Inflammatory macrophage treated with lipopolysaccharide for 1 hour (primary cell): ENCODE data around the gene BLCAP.
"Not testable (repeated sequence)": the region's sequence is repeated elsewhere in the genome, so short reads cannot be mapped to it uniquely, and the experiment has no call there.

ENCODE experiments used
- DNase-seq, 2 donors: peaks; one replicate each; pipeline ENCODE4 v3.0.0-alpha.2; 2020 to 2022

BLCAP gene

DNA sequence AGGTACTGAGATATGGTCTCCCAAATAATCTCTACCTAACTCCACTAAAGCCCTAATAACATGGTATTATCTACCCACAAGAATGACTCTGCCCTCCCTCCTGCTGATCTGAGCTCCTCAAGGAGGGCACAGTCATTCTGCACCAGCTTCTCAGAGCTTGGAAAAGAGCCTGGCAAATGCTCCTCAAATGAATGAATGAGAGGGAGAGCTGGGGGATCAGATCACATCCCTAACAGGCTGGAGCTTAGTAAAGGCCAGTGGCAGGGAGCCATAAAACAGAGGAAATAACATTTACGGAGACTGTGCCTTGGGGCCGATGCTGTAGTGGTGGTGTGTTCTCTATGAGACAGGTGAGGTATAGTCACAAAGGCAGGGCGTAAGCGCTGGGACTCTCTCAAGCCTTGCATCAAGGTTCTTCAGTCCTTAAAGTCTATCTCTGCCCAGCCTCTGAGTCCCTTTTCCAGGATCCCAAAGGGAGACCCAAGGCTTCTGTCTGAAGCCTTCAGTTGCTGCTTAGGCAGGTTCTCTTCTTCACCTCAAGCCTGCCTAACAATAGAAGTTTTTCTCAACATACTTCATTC, 13.8 kb downstream of the BLCAP start:
- no peak for DNase-seq

DNA sequence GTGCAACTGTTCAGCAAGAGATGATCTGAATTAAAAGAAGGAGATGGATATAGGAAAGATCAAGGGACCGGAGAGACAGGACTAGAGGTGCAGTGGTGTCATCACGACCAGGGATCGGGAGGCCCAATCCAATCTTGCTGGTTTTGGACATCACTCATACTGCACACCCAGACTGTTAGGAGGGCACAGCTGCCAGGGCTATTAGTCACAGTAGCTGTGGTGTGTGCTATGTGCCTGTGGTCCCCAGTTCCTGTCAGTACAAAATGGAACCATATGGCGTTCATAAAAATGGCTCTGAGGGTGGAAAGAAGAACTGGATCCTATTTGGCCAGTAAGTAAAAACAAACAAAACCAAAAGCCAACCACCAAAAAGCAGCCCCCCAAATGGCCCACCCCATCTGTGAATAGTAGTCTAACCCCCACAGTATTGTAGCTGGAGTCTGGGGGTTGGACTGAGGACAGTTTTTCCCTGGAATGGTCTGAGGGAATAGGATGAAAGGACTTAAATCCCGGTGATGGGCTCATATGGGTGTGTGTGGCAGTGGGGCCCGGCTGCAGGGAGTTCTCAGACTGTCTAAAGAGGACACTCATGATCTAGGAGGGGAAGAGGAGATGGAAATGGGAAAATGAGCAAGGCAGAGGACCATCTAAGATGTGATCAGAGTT, 15.9 kb downstream of the BLCAP start:
- no peak for DNase-seq

DNA sequence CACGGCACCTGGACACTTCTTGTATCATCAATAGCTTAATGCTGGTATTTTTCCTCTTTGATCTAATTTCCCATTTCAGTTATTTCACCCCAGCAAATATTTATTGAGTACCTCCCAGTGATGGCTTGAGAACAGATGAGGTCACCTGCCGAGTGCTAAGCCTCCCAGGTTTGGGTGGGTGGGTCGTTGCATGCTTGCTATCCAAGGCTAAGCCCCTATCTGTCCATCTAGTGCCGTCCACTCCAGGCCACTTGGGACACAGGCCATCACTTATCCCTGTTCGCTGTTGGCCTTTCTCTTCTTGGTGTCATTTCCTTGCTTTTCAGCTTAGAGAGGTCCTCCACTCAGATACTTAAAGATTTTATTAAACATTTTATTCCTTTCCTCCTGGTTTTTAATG, 17.4 kb downstream of the BLCAP start:
- no peak for DNase-seq

DNA sequence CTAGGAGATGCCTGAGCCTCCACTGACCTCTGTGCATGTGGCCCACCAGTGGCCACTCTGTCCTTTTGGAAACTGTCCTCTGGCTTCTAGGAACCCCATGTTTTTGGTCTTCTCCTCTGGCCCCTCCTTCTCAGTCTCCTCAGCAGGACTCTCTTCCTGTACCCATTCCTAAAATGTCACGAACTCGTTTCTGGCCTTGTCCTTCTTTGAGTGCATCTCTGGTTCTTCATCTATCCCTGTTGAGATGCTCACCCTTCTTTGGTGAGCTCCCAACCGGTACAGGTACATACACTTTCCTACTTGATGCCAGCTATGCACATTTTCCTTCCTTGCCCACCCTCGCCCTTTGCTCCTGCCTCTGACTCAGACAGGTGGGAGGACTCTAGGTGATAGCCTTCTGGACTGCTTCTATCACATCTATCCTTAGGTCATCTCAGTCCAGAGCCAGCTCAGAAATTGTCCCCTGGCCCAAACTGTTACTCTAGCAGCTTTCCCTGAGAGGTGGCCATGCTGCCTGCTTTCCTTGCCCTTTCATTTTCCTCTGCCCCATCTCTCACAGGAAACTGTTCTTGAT, 21.4 kb downstream of the BLCAP start:
- no peak for DNase-seq

DNA sequence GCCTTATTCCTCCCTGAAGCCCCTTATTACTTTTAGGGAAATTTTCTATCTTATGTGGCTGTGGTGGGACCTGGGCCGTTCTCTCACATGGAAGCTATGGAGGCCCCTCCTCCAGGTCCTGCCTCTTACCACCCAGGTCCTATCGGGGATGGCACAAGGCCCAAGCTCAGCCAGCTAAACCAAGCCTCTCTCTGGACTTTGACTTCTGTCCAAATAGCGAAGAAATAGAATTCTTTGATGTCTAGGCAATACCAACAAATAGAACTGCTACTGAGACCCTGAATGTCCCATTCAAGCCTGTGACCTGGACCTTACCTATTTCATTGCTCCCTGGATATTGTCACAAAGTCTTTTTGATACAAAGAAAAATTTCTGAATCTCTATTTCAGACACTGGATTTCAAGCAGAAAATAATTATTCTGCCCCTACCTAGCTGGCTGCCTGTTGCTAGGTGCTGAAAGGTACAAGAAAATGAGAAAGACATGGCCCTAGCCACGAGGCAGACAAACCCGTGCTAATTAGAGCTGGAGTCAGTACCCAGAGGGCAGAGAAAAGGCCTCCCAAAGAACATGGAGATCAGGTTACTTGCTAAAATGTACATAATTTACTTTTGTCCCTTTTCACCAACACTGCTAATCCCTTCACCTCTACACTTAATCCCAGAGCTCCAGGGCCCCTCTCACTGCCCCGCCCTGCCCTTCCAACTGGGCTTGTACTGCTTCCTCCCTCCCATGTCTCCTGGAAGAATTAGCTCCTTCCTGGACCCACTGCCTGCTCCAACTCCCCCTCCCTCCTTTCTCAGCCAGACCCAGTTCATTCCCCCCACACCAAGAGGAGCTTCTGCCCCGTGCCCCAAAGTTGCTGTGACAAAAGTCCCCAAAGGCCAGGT, 22.2 kb downstream of the BLCAP start:
- DNase-seq: no peak

DNA sequence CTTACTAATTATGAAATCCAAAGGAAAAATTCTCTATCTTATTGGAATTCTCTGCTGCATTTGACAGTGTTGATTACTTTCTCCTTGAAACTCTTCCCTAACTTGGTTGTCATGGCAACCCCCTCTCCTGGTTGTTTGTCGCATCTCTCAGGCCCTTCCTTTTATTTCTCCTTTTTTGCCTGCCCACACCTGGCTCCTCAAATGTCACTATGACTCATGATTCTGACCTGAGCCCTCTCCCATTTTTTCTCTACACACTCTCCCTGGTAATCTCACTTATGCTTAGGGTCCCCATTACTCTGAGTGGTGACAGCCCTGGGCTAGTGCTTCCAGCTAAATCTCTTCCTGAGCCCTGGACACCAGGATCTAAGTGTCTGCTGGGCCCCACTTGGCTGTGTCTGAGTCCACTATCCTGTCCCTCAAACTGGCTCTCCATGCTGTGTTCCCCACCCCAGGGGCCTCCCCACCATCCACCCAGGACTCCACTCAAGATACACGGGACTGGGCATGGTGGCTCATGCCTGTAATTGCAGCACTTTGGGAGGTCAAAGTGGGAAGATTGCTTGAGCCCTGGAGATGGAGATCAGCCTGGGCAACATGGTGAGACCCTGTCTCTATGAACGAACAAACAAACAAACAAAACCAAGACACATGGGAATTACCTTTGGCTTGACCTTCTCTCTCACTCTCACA, 23.1 kb downstream of the BLCAP start:
- DNase-seq: no peak

DNA sequence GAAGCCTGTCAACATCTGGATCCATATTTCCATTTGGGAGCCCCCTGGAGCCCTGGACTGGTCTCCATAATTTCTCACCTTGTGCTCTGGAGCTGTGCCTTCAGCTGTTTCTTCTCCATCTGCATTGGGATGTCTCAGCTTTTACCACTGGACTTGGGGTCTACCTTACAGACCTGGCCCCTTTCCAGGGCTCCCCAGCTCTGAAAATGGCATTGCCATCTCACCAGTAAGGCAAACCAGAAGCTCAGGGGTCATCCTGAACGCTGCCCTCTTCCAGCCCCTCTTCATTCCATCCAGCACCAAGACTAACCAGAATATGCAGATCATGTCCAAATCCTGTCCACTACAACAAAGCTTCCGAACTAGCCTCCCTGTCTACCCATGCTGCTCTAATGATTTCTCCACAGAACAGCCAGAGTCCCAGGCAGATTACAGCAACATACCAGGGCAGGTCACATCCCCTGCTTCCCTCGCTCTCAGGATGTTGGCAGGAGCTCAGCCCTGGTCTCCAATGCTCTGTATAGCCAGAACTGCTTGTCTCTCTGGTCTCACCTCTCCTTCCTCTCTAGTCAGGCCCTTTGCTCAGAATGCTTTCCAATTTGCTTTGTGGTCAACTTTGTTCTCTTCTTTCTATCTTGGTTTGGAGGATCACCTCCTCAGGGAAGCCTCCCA, 24.3 kb downstream of the BLCAP start:
- DNase-seq: no peak

DNA sequence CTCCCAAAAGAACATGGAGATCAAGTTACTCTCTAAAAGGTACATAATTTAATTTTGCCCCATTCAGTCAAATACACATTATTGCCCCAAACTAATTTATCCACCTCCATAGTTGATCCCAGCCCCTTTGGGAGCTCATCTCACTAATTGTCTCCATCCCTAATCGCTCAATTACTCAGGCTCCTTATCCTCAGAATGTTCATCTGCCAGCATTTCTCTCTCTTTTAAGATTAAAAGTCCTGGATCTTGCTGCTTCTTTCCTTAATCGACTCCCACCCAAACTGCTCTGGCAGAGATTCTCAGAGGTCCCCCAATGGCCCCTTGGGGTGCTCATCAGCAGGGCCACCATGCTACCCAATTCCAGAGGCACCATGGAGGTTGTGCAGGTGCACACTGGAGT, 25.0 kb downstream of the BLCAP start:
- DNase-seq: no peak

DNA sequence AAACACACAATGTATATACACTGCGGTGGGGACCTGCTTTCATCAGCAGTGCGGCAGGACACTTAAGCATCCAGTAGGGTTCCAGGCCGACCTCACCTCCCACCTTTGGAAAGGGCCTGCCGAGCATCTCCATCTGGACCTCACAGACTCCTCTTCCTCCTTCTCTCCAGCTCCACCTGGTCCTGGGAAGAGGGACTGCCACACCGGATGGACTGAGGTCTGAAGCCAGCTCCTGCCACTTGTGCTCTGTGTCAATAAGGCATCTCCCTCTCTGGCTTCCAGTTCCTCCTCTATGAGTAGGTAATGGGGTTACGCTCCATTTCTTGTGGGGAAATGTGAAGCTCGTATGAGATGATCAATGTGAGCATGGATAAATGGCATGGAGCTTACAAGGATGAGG, 25.7 kb downstream of the BLCAP start:
- DNase-seq: no peak

DNA sequence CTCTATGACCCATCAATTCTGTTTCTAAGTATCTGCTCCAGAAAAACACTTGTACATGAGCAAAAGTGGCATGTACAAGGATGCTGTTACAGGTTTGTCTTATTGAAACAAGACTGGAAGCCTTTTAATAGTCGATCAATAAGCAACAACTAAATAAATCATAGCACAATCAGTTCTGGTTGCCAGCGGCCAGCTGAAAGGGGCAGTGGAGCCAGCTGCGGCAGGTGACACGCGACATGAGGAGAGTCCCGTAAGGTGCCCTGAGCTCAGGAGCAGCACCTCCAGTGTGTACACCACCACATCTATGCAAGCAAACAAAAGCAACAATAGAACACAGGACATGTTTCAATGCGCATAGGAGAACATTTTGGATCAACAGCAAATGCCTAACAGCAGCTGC, 27.4 kb downstream of the BLCAP start:
- DNase-seq: no peak

DNA sequence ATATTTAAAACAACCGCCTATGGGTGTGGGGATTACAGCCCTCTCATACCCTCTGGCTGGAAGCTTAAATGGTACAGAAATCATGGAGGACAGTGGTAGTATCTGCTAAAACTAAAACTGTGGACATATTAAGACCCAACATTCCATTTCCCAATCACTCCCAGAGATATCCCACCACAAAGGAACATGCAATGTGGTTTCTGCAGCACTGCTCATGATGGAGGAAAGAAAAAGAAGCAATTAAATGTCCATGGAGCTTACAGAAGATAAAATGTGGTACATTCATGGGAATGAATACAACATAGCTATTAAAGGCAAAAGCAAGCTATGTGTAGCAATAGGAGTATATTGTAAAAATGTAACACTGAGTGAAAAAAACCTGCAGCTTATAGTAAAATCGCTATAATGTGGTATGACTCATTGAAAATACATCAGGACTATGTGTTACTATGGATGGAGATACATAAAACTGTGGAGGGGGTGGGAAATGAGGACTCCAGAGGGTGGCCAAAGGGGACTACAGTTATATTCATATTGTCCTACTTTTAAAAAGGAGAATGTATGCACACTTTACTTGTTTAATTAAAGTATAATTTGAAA, 29.5 kb downstream of the BLCAP start:
- no peak for DNase-seq

DNA sequence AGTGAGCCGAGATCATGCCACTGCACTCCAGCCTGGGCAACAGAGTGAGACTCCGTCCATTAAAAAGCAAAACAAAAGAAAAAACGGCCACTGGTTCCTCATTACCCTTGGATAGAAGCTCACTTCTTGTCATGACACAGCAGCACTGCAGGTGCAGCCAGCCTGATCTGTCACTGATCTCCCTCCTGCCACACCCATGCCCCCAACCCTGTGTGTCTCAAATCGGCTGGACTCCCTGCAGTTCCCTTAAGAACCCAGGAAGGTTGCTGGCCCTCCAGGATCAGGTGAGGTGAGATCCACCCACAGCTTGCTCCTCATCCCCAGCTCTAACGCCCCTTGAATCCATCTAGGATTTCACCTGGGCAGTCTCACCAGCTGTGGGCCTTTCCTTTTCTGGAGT, 32.9 kb downstream of the BLCAP start:
- no peak for DNase-seq

DNA sequence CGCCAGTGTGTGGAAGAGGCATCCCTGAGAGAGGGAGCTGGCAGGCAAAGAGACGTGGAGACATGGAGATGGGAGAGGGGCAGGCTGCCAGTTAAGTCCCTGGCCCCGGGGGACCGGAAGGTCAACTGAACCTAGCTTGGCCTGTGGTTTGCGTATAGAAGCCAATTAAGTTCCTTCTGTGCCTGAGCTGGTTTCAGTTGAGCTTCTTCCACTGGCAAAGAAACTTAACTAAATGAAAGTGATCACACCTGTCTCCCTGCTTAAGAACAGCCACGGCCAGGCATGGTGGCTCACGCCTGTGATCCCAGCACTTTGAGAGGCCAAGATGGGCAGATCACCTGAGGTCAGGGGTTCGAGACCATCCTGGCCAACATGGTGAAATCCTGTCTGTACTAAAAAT, 33.4 kb downstream of the BLCAP start:
- no peak for DNase-seq

DNA sequence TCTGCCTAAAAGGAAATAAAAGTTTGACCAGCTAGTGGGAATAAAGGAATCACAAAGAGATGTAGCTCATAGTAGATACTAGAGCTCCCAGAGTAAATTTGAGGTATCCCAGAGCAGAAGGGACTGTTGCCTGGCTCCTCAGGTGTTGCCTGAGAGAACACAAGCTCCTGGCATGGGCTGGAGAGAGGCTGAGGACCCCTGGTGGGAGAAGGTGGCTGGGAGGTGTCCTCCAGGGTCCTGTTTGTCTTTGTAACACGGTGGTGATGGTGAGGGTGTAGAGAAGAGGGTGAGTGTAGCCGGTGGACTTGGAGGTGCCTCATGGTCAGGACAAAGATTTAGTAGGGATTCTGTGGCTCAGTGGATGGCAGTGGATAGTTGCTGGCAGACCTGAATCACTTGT, 34.7 kb downstream of the BLCAP start:
- no peak for DNase-seq

DNA sequence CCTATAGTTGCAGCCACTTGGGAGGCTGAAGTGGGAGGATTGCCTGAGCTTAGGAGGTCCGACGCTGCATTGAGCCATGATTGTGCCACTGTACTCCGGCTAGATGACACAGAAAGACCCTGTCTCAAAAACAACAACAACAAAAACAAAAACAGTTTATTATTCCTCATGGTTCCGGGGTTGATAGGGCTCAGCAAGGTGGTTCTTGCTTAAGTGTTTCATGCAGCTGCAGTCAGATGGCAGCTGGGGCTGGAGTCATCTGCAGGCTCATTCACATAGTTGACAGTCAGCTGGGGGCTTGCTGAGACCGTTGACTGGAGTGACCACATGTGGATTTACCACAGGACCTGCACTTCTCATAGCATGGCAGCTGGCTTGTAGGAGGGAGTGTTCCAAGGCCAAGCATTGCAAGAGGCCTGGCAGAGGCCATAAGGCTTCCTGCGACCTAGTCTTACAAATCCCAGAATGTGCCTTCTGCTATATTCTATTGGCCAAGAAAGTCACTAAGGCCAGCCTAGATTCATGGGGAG, 35.5 kb downstream of the BLCAP start:
- no peak for DNase-seq

DNA sequence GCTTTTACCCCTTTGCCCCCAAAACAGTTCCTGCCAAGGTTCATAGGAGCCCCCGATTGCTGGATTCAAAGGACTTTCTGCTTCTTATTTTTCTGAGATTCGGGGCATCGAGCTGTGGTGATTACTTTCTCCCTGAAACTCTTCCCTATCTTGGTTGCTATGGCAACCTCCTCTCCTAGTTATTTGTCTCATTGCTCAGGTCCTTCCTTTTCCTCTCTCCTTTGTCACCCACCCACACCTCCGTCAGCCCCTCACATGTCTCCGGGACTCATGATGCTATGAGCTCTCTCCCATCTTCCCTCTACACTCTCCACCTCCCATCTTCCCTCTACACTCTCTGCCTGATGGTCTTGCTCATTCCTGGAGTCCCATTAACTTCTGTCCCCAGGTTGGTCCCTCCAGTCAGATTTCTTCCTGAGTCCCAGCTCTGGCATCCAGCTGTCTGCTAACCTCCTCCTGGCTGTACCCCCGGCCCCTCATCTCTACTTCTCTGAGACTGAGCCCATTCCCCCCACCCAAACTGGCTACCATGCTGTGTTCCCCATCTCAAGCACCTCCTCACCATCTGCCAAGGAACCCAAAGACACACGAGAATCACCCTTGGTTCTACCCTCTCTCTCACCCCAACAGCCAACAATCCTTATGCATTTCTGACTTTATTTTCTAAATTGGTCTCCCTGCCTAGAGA, 36.9 kb downstream of the BLCAP start:
- DNase-seq: no peak

DNA sequence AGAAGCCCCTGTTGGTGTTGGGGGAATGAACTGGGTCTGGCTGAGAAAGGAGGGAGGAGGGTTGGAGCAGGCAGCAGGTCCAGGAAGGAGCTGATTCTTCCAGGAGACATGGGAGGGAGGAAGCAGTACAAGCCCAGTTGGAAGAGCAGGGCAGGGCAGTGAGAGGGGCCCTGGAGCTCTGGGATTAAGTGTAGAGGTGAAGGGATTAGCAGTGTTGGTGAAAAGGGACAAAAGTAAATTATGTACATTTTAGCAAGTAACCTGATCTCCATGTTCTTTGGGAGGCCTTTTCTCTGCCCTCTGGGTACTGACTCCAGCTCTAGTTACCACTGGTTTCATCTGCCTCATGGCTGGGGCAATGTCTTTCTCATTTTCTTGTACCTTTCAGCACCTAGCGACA, 41.5 kb downstream of the BLCAP start:
- not testable (repeated sequence) for DNase-seq

DNA sequence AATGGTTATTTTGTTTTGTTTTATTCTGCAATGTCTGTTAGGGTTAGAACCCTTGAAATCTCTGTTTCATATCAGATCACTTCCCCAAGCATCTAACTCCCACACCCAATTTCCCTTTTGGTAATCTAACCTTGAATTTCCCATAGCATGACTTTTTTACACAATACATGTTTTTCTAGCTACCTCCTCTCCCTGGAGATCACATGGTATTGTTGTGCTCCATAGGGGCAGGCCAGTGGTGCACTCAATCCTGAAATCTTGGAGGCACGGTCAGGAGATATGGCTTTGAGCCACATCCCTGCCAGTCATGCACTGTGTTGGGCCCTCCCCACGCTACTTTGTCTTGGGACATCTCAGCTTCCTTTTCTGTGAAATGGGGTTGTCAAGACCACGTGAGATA, 43.3 kb downstream of the BLCAP start:
- peak; percentile 93 to 99 for DNase-seq

DNA sequence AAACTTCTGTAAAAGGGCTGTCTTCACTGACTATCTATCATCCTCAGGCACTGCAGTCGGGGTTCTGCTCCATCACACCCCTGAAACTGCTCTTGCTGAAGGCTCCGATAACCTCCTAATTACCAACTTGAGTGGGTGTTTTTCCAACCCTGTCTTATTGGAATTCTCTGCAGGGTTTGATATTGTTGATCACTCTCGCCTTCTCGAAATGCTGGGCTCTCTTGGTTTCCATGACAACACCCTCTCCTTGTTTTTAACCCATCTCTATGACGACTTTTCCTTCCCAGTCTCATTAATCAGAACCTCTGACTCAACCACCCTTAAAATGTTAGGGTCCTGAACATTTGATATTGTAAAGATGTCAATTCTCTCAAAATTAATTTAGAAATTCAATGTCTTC, 46.1 kb downstream of the BLCAP start:
- DNase-seq: no peak

DNA sequence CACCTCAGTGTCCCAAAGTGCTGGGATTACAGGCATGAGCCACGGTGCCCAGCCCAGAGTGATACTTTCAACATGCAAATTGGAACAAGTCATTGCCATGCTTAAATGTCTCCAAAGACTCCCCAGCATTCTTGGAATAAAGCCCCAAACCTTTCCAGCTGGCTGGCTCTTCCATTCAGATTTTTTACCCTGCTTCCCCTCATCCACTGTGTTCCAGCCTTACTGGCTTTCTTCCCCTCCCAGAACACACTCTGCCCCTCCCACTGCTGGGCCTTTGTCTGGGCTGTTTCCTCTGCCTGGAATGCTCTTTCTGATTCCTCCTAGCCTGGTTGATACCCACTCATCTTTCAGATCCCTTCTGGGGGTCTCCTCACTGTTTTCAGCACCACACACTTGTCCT, 46.8 kb downstream of the BLCAP start:
- DNase-seq: no peak
